Measurements from ENCODE around the gene ZNRD2.

The ZNRD2 gene

GRCh38 chr11:65549096-65549495, 21.2 kb upstream of the ZNRD2 start:
- Histone ChIP-seq H3K27ac (ENCODE audit: low read depth, low read length) (no peak overlapping the region), H3K9me3 (ENCODE audit: insufficient read depth, low read depth, low read length) (no peaks in the 10 kb centered on the region), H3K27me3 (ENCODE audit: insufficient read depth, low read length) (peaks cover 59% of the 10 kb centered on the region), H3K4me3 (ENCODE audit: low read length) (no peak overlapping the region), H3K36me3 (ENCODE audit: insufficient read depth, low read length) (no peaks in the 10 kb centered on the region), H3K4me1 (ENCODE audit: insufficient read depth, low read length) (0 out of 2 replicates have a peak, but pooled peaks cover 4% of the 10 kb centered on the region), H3K9ac (ENCODE audit: low read depth, low read length) (no peak overlapping the region)
- 89% methylated on average over 3 of the region's 3 CpGs for WGBS

- Histone ChIP-seq H3K27me3 (ENCODE audit: insufficient read depth, low read length) (peaks cover 48% of the 10 kb centered on the region), H3K36me3 (ENCODE audit: insufficient read depth, low read length) (no peaks in the 10 kb centered on the region), H3K9me3 (ENCODE audit: insufficient read depth, low read depth, low read length) (no peaks in the 10 kb centered on the region), H3K4me3 (ENCODE audit: low read length) (no peak overlapping the region), H3K27ac (ENCODE audit: low read depth, low read length) (no peak overlapping the region), H3K4me1 (ENCODE audit: insufficient read depth, low read length) (0 out of 2 replicates have a peak, but pooled peaks cover 4% of the 10 kb centered on the region), H3K9ac (ENCODE audit: low read depth, low read length) (no peak overlapping the region)
- WGBS, result 56% methylated on average over 17 of the region's 17 CpGs
Measured at GRCh38 chr11:65551572-65552387, 18.5 kb upstream of the ZNRD2 start.

- Histone ChIP-seq H3K4me1 (ENCODE audit: insufficient read depth, low read length) (peaks cover 8% of the 10 kb centered on the region; the same call in 1 of the 2 replicates), H3K9me3 (ENCODE audit: insufficient read depth, low read depth, low read length) (no peaks in the 10 kb centered on the region), H3K9ac (ENCODE audit: low read depth, low read length) (no peak overlapping the region), H3K36me3 (ENCODE audit: insufficient read depth, low read length) (no peaks in the 10 kb centered on the region), H3K27me3 (ENCODE audit: insufficient read depth, low read length) (peaks cover 47% of the 10 kb centered on the region), H3K4me3 (ENCODE audit: low read length) (no peak overlapping the region), H3K27ac (ENCODE audit: low read depth, low read length) (no peak overlapping the region)
- WGBS, result 83% methylated on average over 9 of the region's 9 CpGs
Measured at GRCh38 chr11:65552388-65552951, 17.8 kb upstream of the ZNRD2 start.

GRCh38 chr11:65553301-65554001, 16.8 kb upstream of the ZNRD2 start:
- peak overlapping the region; percentile 35; the same call in 1 of the 2 replicates for H3K9ac ChIP-seq (ENCODE audit: low read depth, low read length)
- H3K36me3 ChIP-seq (ENCODE audit: insufficient read depth, low read length), result no peaks in the 10 kb centered on the region
- peaks cover 8% of the 10 kb centered on the region; the same call in 1 of the 2 replicates for H3K4me1 ChIP-seq (ENCODE audit: insufficient read depth, low read length)
- H3K27me3 ChIP-seq (ENCODE audit: insufficient read depth, low read length), result peaks cover 39% of the 10 kb centered on the region
- no peak overlapping the region; the same call in 1 of the 2 replicates for H3K27ac ChIP-seq (ENCODE audit: low read depth, low read length)
- no peaks in the 10 kb centered on the region for H3K9me3 ChIP-seq (ENCODE audit: insufficient read depth, low read depth, low read length)
- 7% methylated on average over 36 of the region's 37 CpGs for WGBS
- H3K4me3 ChIP-seq (ENCODE audit: low read length), result peak overlapping the region; percentile 46

- Histone ChIP-seq H3K4me3 (ENCODE audit: low read length) (peak overlapping the region; percentile 46), H3K9me3 (ENCODE audit: insufficient read depth, low read depth, low read length) (no peaks in the 10 kb centered on the region), H3K4me1 (ENCODE audit: insufficient read depth, low read length) (peaks cover 14% of the 10 kb centered on the region; the same call in 1 of the 2 replicates), H3K9ac (ENCODE audit: low read depth, low read length) (peak overlapping the region; percentile 35; the same call in 1 of the 2 replicates), H3K36me3 (ENCODE audit: insufficient read depth, low read length) (no peaks in the 10 kb centered on the region), H3K27me3 (ENCODE audit: insufficient read depth, low read length) (peaks cover 37% of the 10 kb centered on the region), H3K27ac (ENCODE audit: low read depth, low read length) (no peak overlapping the region)
- 83% methylated on average over 27 of the region's 27 CpGs for WGBS
Measured at GRCh38 chr11:65554057-65554818, 16.0 kb upstream of the ZNRD2 start.

GRCh38 chr11:65554842-65555430, 15.3 kb upstream of the ZNRD2 start:
- H3K27ac ChIP-seq (ENCODE audit: low read depth, low read length), result no peak overlapping the region
- H3K4me1 ChIP-seq (ENCODE audit: insufficient read depth, low read length), result peaks cover 14% of the 10 kb centered on the region; the same call in 1 of the 2 replicates
- WGBS, result 90% methylated on average over 4 of the region's 4 CpGs
- H3K9ac ChIP-seq (ENCODE audit: low read depth, low read length), result no peak overlapping the region
- H3K9me3 ChIP-seq (ENCODE audit: insufficient read depth, low read depth, low read length), result no peaks in the 10 kb centered on the region
- H3K36me3 ChIP-seq (ENCODE audit: insufficient read depth, low read length), result no peaks in the 10 kb centered on the region
- H3K27me3 ChIP-seq (ENCODE audit: insufficient read depth, low read length), result peaks cover 37% of the 10 kb centered on the region
- no peak overlapping the region for H3K4me3 ChIP-seq (ENCODE audit: low read length)

- no peaks in the 10 kb centered on the region for H3K36me3 ChIP-seq (ENCODE audit: insufficient read depth, low read length)
- no peaks in the 10 kb centered on the region for H3K9me3 ChIP-seq (ENCODE audit: insufficient read depth, low read depth, low read length)
- no peak overlapping the region for H3K4me3 ChIP-seq (ENCODE audit: low read length)
- 61% methylated on average over 6 of the region's 6 CpGs for WGBS
- H3K9ac ChIP-seq (ENCODE audit: low read depth, low read length), result no peak overlapping the region
- peaks cover 35% of the 10 kb centered on the region for H3K27me3 ChIP-seq (ENCODE audit: insufficient read depth, low read length)
- H3K4me1 ChIP-seq (ENCODE audit: insufficient read depth, low read length), result peaks cover 20% of the 10 kb centered on the region
- H3K27ac ChIP-seq (ENCODE audit: low read depth, low read length), result no peak overlapping the region
Measured at GRCh38 chr11:65555693-65556231, 14.5 kb upstream of the ZNRD2 start.

- H3K9me3 ChIP-seq (ENCODE audit: insufficient read depth, low read depth, low read length), result no peaks in the 10 kb centered on the region
- H3K9ac ChIP-seq (ENCODE audit: low read depth, low read length), result no peak overlapping the region
- peaks cover 26% of the 10 kb centered on the region for H3K4me1 ChIP-seq (ENCODE audit: insufficient read depth, low read length)
- H3K27me3 ChIP-seq (ENCODE audit: insufficient read depth, low read length), result peaks cover 34% of the 10 kb centered on the region
- H3K27ac ChIP-seq (ENCODE audit: low read depth, low read length), result no peak overlapping the region
- H3K36me3 ChIP-seq (ENCODE audit: insufficient read depth, low read length), result no peaks in the 10 kb centered on the region
- WGBS, result 86% methylated on average over 12 of the region's 12 CpGs
- 0 out of 2 replicates have a peak overlapping the region, but pooled peaks have one; percentile 48 for H3K4me3 ChIP-seq (ENCODE audit: low read length)
Measured at GRCh38 chr11:65556470-65557279, 13.6 kb upstream of the ZNRD2 start.

GRCh38 chr11:65557280-65558001, 12.8 kb upstream of the ZNRD2 start:
- 8% methylated on average over 47 of the region's 47 CpGs for WGBS
- H3K4me1 ChIP-seq (ENCODE audit: insufficient read depth, low read length), result peaks cover 26% of the 10 kb centered on the region

More at GRCh38 chr11:65557280-65558001, 12.8 kb upstream of the ZNRD2 start:
- Histone ChIP-seq H3K27ac (ENCODE audit: low read depth, low read length) (no peak overlapping the region), H3K9ac (ENCODE audit: low read depth, low read length) (no peak overlapping the region), H3K36me3 (ENCODE audit: insufficient read depth, low read length) (no peaks in the 10 kb centered on the region), H3K27me3 (ENCODE audit: insufficient read depth, low read length) (peaks cover 34% of the 10 kb centered on the region), H3K4me3 (ENCODE audit: low read length) (peak overlapping the region; percentile 57), H3K9me3 (ENCODE audit: insufficient read depth, low read depth, low read length) (no peaks in the 10 kb centered on the region)

All from HUES64 (cell line).